ENCODE measurements around the gene PPCDC.
"Not testable (repeated sequence)": the region's sequence is repeated elsewhere in the genome, so short reads cannot be mapped to it uniquely, and the experiment has no call there.

Gene PPCDC

GRCh38 chr15:75070674-75071073 lies 47.3 kb downstream of the PPCDC start:
- H3K9ac ChIP-seq (ENCODE audit: low read depth, low read length, poor library complexity, severe bottlenecking) = no peak overlapping the region
- no peaks in the 10 kb centered on the region for H3K27me3 ChIP-seq (ENCODE audit: insufficient read depth, low read length, poor library complexity, severe bottlenecking)
- peaks cover 5% of the 10 kb centered on the region; the same call in 1 of the 2 replicates for H3K9me3 ChIP-seq (ENCODE audit: insufficient read depth, low read depth, low read length)
- H2AFZ ChIP-seq (ENCODE audit: low read length) = no peak overlapping the region
- H3K4me2 ChIP-seq (ENCODE audit: low read depth, low read length, poor library complexity, severe bottlenecking) = no peak overlapping the region
- no peaks in the 10 kb centered on the region for H4K20me1 ChIP-seq (ENCODE audit: insufficient read depth, low read length, poor library complexity, severe bottlenecking)
- no peaks in the 10 kb centered on the region for H3K79me2 ChIP-seq (ENCODE audit: insufficient read depth, low read length)
- no peaks in the 10 kb centered on the region for H3K9me2 ChIP-seq (replicated peaks; ENCODE audit: low read depth, low read length)
- H3K4me1 ChIP-seq (ENCODE audit: insufficient read depth, low read length, poor library complexity, severe bottlenecking) = peaks cover 35% of the 10 kb centered on the region
- no peak for TF ChIP-seq CTCF (conservative IDR thresholded peaks at IDR 0.05; ENCODE audit: low read length)
- TF ChIP-seq EZH2phosphoT487 (IDR thresholded peaks at IDR 0.05; ENCODE audit: borderline replicate concordance) = no peak
- peaks cover 7% of the 10 kb centered on the region; the same call in 1 of the 2 replicates for H3F3A ChIP-seq (ENCODE audit: low read depth)
- no peak overlapping the region for H3K4me3 ChIP-seq (ENCODE audit: low read length, poor library complexity, severe bottlenecking)
- no peaks in the 10 kb centered on the region for H3K36me3 ChIP-seq (ENCODE audit: insufficient read depth, low read length)

GRCh38 chr15:75073197-75073596 lies 49.8 kb downstream of the PPCDC start:
- no peak overlapping the region for H3K4me2 ChIP-seq (ENCODE audit: low read depth, low read length, poor library complexity, severe bottlenecking)

GRCh38 chr15:75076277-75076676 lies 52.9 kb downstream of the PPCDC start:
- Histone ChIP-seq H3K9ac (ENCODE audit: low read depth, low read length, poor library complexity, severe bottlenecking) (no peak overlapping the region), H3K4me3 (ENCODE audit: low read length, poor library complexity, severe bottlenecking) (no peak overlapping the region), H2AFZ (ENCODE audit: low read length) (no peak overlapping the region), H3K9me3 (ENCODE audit: insufficient read depth, low read depth, low read length) (peaks cover 18% of the 10 kb centered on the region; the same call in 1 of the 2 replicates), H3K4me2 (ENCODE audit: low read depth, low read length, poor library complexity, severe bottlenecking) (no peak overlapping the region), H3K4me1 (ENCODE audit: insufficient read depth, low read length, poor library complexity, severe bottlenecking) (no peaks in the 10 kb centered on the region), H3K27me3 (ENCODE audit: insufficient read depth, low read length, poor library complexity, severe bottlenecking) (no peaks in the 10 kb centered on the region), H3K79me2 (ENCODE audit: insufficient read depth, low read length) (no peaks in the 10 kb centered on the region), H3F3A (ENCODE audit: low read depth) (no peaks in the 10 kb centered on the region), H3K9me2 (replicated peaks; ENCODE audit: low read depth, low read length) (no peaks in the 10 kb centered on the region), H3K36me3 (ENCODE audit: insufficient read depth, low read length) (no peaks in the 10 kb centered on the region), H4K20me1 (ENCODE audit: insufficient read depth, low read length, poor library complexity, severe bottlenecking) (no peaks in the 10 kb centered on the region)
- no peak for TF ChIP-seq EZH2phosphoT487 (IDR thresholded peaks at IDR 0.05; ENCODE audit: borderline replicate concordance)

More at GRCh38 chr15:75073197-75073596, 49.8 kb downstream of the PPCDC start:
- Histone ChIP-seq H3K9me3 (ENCODE audit: insufficient read depth, low read depth, low read length) (peaks cover 18% of the 10 kb centered on the region; the same call in 1 of the 2 replicates), H3K4me1 (ENCODE audit: insufficient read depth, low read length, poor library complexity, severe bottlenecking) (peaks cover 13% of the 10 kb centered on the region), H4K20me1 (ENCODE audit: insufficient read depth, low read length, poor library complexity, severe bottlenecking) (no peaks in the 10 kb centered on the region), H2AFZ (ENCODE audit: low read length) (no peak overlapping the region), H3K79me2 (ENCODE audit: insufficient read depth, low read length) (no peaks in the 10 kb centered on the region), H3K4me3 (ENCODE audit: low read length, poor library complexity, severe bottlenecking) (no peak overlapping the region), H3F3A (ENCODE audit: low read depth) (no peaks in the 10 kb centered on the region), H3K9ac (ENCODE audit: low read depth, low read length, poor library complexity, severe bottlenecking) (no peak overlapping the region), H3K36me3 (ENCODE audit: insufficient read depth, low read length) (no peaks in the 10 kb centered on the region), H3K9me2 (replicated peaks; ENCODE audit: low read depth, low read length) (no peaks in the 10 kb centered on the region), H3K27me3 (ENCODE audit: insufficient read depth, low read length, poor library complexity, severe bottlenecking) (no peaks in the 10 kb centered on the region)
- TF ChIP-seq EZH2phosphoT487 (IDR thresholded peaks at IDR 0.05; ENCODE audit: borderline replicate concordance) (no peak), CTCF (conservative IDR thresholded peaks at IDR 0.05; ENCODE audit: low read length) (no peak)

GRCh38 chr15:75077551-75077961 lies 54.2 kb downstream of the PPCDC start:
- not testable (repeated sequence) for H3K9ac ChIP-seq (ENCODE audit: low read depth, low read length, poor library complexity, severe bottlenecking); H4K20me1 ChIP-seq (ENCODE audit: insufficient read depth, low read length, poor library complexity, severe bottlenecking); H2AFZ ChIP-seq (ENCODE audit: low read length); H3K36me3 ChIP-seq (ENCODE audit: insufficient read depth, low read length); H3K9me2 ChIP-seq (replicated peaks; ENCODE audit: low read depth, low read length); H3K27me3 ChIP-seq (ENCODE audit: insufficient read depth, low read length, poor library complexity, severe bottlenecking); H3K4me2 ChIP-seq (ENCODE audit: low read depth, low read length, poor library complexity, severe bottlenecking); H3F3A ChIP-seq (ENCODE audit: low read depth); H3K79me2 ChIP-seq (ENCODE audit: insufficient read depth, low read length); H3K4me1 ChIP-seq (ENCODE audit: insufficient read depth, low read length, poor library complexity, severe bottlenecking); H3K4me3 ChIP-seq (ENCODE audit: low read length, poor library complexity, severe bottlenecking)
- peaks cover 18% of the 10 kb centered on the region; the same call in 1 of the 2 replicates for H3K9me3 ChIP-seq (ENCODE audit: insufficient read depth, low read depth, low read length)
